M059J (cell line): ENCODE data around the gene LEO1. TPM values are rescaled to one million over a fixed set of nuclear protein-coding genes. Genes with fewer than 3 reads are reported as not detected.

Experiments
- DNase-seq: peaks from one replicate; pipeline ENCODE4 v3.0.0-alpha.2; 2012; ENCODE audit warnings: low read depth
- total RNA-seq: library from RNA; depleted of rRNA; stranded (reverse); fragments of >200 nt; shearing (Covaris generic); gene quantifications from 2 replicates; pipeline ENCODE4 v1.2.3, GENCODE V29; 2014; rRNA removed

The LEO1 gene
- 24.2 and 33.4 TPM in 2 replicates for total RNA-seq

- peak; percentile 95 for DNase-seq
Measured at GRCh38 chr15:51971375-51972133, at the start of gene LEO1. Gene LEO1 (minus strand): TSS chr15:51971778. CDS start chr15:51971745, 33 bp downstream.

GRCh38 chr15:52021128-52021671 is 49.6 kb upstream of the LEO1 start:
- DNase-seq, result peak; percentile 91

GRCh38 chr15:52020221-52021085 is 48.9 kb upstream of the LEO1 start:
- DNase-seq, result peak; percentile 47

- peak; percentile 87 for DNase-seq
Measured at GRCh38 chr15:52019394-52020220, 48.0 kb upstream of the LEO1 start.

GRCh38 chr15:52018693-52019393 is 47.3 kb upstream of the LEO1 start, which contains the start of gene MAPK6:
Gene MAPK6 (plus strand): TSS chr15:52019219. CDS start chr15:52046461, 27,242 bp downstream.
- peak; percentile 86 for DNase-seq

- DNase-seq, result peak; percentile 49
Measured at GRCh38 chr15:52018244-52018643, 46.7 kb upstream of the LEO1 start.

- DNase-seq, result no peak
Measured at GRCh38 chr15:52016316-52016715, 44.7 kb upstream of the LEO1 start.

- DNase-seq, result no peak
Measured at GRCh38 chr15:52014616-52015015, 43.0 kb upstream of the LEO1 start.

- peak; percentile 80 for DNase-seq
Measured at GRCh38 chr15:52013151-52013791, 41.7 kb upstream of the LEO1 start.

- no peak for DNase-seq
Measured at GRCh38 chr15:52012210-52012609, 40.6 kb upstream of the LEO1 start.

- DNase-seq, result peak; percentile 46
Measured at GRCh38 chr15:52011711-52012144, 40.1 kb upstream of the LEO1 start.

- peak; percentile 94 for DNase-seq
Measured at GRCh38 chr15:52010633-52011595, 39.3 kb upstream of the LEO1 start.

- no peak for DNase-seq
Measured at GRCh38 chr15:52008698-52009434, 37.3 kb upstream of the LEO1 start.

GRCh38 chr15:52008359-52008697 is 36.8 kb upstream of the LEO1 start:
- DNase-seq, result no peak

GRCh38 chr15:52006702-52007340 is 35.2 kb upstream of the LEO1 start:
- DNase-seq, result no peak

- peak; percentile 75 for DNase-seq
Measured at GRCh38 chr15:52005748-52006701, 34.4 kb upstream of the LEO1 start.

- no peak for DNase-seq
Measured at GRCh38 chr15:52004806-52005205, 33.2 kb upstream of the LEO1 start.
